T-helper 2 cell treated with Interferon-gamma antibody and Interleukin-4, amounts not matched to agents 5 μg/mL and 100 μg/mL, for 36 hours (primary cell): ENCODE results near the gene MND1.

ENCODE experiments used
- DNase-seq: peaks from one replicate; pipeline ENCODE4 v3.0.0; 2021; ENCODE audit warnings: low spot score
- H3K27ac Mint-ChIP-seq: one replicate; pipeline ENCODE4 v1.8.0; 2021; ENCODE audit warnings: mild to moderate bottlenecking, mixed read lengths
- H3K27me3 Mint-ChIP-seq: one replicate; pipeline ENCODE4 v1.8.0; 2021; ENCODE audit warnings: low read depth, mixed read lengths
- H3K36me3 Mint-ChIP-seq: one replicate; pipeline ENCODE4 v1.8.0; 2021; ENCODE audit warnings: low read depth, mixed read lengths
- H3K4me1 Mint-ChIP-seq: one replicate; pipeline ENCODE4 v1.8.0; 2021; ENCODE audit warnings: low read depth, mixed read lengths
- H3K4me3 Mint-ChIP-seq: one replicate; pipeline ENCODE4 v1.8.0; 2022; ENCODE audit warnings: mild to moderate bottlenecking, moderate library complexity, mixed read lengths
- H3K9me3 Mint-ChIP-seq: one replicate; pipeline ENCODE4 v1.8.0; 2021; ENCODE audit warnings: mixed read lengths

The MND1 gene

GRCh38 chr4:153366486-153366885 lies 22.0 kb downstream of the MND1 start:
- peaks cover 8% of the 10 kb centered on the region for H3K4me1 Mint-ChIP-seq
- H3K36me3 Mint-ChIP-seq = peaks cover 72% of the 10 kb centered on the region
- H3K9me3 Mint-ChIP-seq = no peaks in the 10 kb centered on the region
- H3K27ac Mint-ChIP-seq = no peak overlapping the region
- H3K4me3 Mint-ChIP-seq = no peak overlapping the region
- no peak for DNase-seq
- H3K27me3 Mint-ChIP-seq = no peaks in the 10 kb centered on the region

DNA sequence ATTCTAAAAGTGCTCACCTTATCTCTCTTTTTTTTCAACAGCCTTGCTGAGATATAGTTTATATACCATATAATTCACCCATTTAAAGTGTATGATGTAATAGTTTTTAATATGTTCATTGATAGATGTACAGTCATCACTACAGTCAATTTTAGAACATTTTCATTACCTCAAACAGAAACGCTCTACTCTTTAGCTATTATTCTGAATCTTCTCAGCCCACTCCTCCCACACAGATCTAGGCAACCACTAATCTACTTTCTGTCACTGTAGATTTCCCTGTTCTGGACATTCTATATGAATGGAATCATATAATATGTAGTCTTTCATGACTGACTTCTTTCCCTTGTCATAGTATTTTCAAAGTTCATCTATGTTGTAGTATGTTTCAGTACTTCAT lies 22.6 kb downstream of the MND1 start:
- peaks cover 75% of the 10 kb centered on the region for H3K36me3 Mint-ChIP-seq
- H3K4me3 Mint-ChIP-seq = no peak overlapping the region

GRCh38 chr4:153369021-153369420 lies 24.5 kb downstream of the MND1 start:
- H3K27me3 Mint-ChIP-seq = no peaks in the 10 kb centered on the region

More for the DNA sequence above, 22.6 kb downstream of the MND1 start:
- peaks cover 4% of the 10 kb centered on the region for H3K9me3 Mint-ChIP-seq
- no peak for DNase-seq
- H3K27me3 Mint-ChIP-seq = no peaks in the 10 kb centered on the region
- H3K4me1 Mint-ChIP-seq = peaks cover 8% of the 10 kb centered on the region
- no peak overlapping the region for H3K27ac Mint-ChIP-seq

GRCh38 chr4:153371701-153372234 lies 27.3 kb downstream of the MND1 start:
- H3K4me3 Mint-ChIP-seq = no peak overlapping the region
- H3K36me3 Mint-ChIP-seq = peaks cover 72% of the 10 kb centered on the region
- H3K27ac Mint-ChIP-seq = no peak overlapping the region
- H3K4me1 Mint-ChIP-seq = peaks cover 7% of the 10 kb centered on the region
- H3K27me3 Mint-ChIP-seq = no peaks in the 10 kb centered on the region
- peaks cover 10% of the 10 kb centered on the region for H3K9me3 Mint-ChIP-seq
- DNase-seq = no peak

More at GRCh38 chr4:153369021-153369420, 24.5 kb downstream of the MND1 start:
- H3K4me3 Mint-ChIP-seq = no peak overlapping the region
- peaks cover 75% of the 10 kb centered on the region for H3K36me3 Mint-ChIP-seq
- H3K9me3 Mint-ChIP-seq = peaks cover 10% of the 10 kb centered on the region
- H3K4me1 Mint-ChIP-seq = peaks cover 9% of the 10 kb centered on the region
- no peak for DNase-seq
- no peak overlapping the region for H3K27ac Mint-ChIP-seq

DNA sequence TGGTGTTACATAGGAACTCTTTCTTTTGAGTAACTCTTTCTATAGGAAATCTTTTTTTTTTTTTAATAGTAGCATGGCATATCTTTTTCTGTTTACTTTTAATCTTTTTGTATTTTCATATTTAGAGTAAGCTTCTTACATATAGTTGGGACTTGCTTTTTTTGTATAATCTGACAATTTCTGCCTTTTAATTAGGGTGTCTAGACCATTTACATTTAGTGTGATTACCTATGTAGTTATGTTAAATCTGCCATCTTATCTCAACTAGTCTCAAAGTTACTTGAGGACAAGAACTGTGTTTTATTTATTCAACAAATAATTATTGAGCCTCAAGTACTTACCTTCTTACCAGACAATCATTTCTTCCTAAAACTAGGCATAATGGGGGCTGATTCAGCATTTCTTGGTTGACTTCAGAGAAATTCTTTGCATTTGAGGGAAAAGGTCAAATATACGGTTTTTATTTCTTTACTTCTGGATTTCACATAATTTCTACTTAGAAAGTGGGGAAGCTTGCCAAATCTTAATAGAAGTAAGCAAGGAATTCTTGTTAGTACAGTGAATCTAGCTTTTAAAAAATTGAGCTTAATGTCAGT lies 28.6 kb downstream of the MND1 start:
- H3K36me3 Mint-ChIP-seq = peaks cover 59% of the 10 kb centered on the region
- DNase-seq = no peak
- peaks cover 5% of the 10 kb centered on the region for H3K4me1 Mint-ChIP-seq
- no peak overlapping the region for H3K4me3 Mint-ChIP-seq
- no peak overlapping the region for H3K27ac Mint-ChIP-seq
- H3K9me3 Mint-ChIP-seq = peaks cover 10% of the 10 kb centered on the region
- H3K27me3 Mint-ChIP-seq = no peaks in the 10 kb centered on the region

DNA sequence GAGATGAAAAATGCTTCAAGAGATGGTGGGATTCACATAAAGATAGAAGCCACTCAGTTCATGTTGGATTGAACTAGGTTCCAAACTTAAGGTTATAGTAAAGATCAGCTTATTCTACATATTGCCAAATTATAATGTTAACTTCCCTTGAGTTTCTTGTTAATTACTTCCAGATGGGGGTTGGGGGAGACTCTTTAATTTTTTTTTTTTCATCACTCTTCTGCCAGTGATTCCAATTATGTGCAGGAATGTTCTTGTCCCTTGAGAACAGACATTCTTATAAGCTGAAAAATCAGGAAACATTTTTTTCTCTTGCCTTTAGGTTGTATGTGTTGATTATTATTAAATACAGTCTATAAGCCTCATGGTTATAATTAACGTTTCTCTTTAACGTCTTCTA lies 30.0 kb downstream of the MND1 start:
- DNase-seq = no peak
- Mint-ChIP-seq H3K27ac (no peak overlapping the region), H3K4me1 (peaks cover 5% of the 10 kb centered on the region), H3K36me3 (peaks cover 53% of the 10 kb centered on the region), H3K4me3 (no peak overlapping the region), H3K27me3 (no peaks in the 10 kb centered on the region), H3K9me3 (peaks cover 10% of the 10 kb centered on the region)

DNA sequence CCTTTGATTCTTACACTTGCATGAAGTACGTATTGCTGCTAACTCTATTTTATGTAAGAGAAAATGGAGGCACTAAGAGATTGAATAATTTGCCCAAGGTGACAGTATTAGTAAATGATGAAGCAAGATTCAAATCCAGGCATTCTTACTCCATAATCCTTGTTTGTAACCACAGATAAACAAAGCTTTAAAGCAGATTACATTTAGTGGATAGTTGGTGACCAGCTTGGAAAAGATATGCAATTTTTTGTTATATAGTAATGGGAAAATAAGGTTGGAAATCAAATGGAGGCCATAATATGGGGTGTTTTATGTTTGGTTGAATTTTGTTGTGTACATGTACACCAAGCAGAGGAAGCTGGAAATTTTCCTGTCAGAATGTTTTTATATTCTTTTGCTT lies 30.8 kb downstream of the MND1 start:
- H3K27me3 Mint-ChIP-seq = no peaks in the 10 kb centered on the region
- peaks cover 48% of the 10 kb centered on the region for H3K36me3 Mint-ChIP-seq
- no peak overlapping the region for H3K4me3 Mint-ChIP-seq
- H3K4me1 Mint-ChIP-seq = peaks cover 5% of the 10 kb centered on the region
- no peak overlapping the region for H3K27ac Mint-ChIP-seq
- H3K9me3 Mint-ChIP-seq = peaks cover 10% of the 10 kb centered on the region
- DNase-seq = no peak

DNA sequence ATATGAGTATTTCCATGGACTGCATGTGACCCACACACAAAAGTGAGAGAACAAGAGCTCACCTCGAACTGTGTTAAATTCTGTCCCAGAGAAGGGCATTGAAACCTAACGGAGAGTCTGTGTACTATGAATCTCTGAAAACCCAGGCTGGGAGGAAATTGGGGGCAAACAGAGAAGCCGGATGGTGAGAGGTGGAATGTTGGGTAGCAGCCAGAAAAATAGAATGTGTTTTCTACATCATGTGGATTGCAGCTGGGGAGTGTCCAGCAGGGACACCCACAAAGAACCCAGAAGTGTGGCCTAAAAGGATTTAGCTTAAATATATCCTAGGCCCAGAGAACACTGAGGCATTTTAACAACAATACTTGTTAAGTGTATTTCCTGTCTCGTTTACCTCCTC lies 38.6 kb downstream of the MND1 start:
- Mint-ChIP-seq H3K27ac (no peak overlapping the region), H3K27me3 (no peaks in the 10 kb centered on the region), H3K4me1 (no peaks in the 10 kb centered on the region), H3K4me3 (no peak overlapping the region), H3K9me3 (no peaks in the 10 kb centered on the region), H3K36me3 (peaks cover 19% of the 10 kb centered on the region)
- DNase-seq = no peak

DNA sequence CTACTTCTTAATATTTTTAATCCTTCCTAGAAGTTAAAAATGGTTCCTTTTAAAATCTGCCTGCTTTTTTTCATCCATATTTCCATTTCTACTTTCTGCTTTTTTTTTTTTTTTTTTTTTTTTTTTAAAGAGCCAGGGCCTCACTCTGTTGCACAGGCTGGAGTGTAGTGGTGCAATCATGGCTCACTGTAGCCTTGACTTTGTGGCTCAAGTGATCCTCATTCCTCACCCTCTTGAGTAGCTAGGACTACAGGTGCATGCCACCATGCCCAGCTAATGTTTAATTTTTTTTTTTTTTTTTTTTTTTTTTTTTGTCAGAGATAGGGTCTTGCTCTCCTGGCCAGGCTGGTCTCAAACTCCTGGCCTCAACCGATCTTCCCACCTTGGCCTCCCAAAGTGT lies 39.7 kb downstream of the MND1 start:
- DNase-seq = no peak
- H3K4me3 Mint-ChIP-seq = no peak overlapping the region
- peaks cover 19% of the 10 kb centered on the region for H3K36me3 Mint-ChIP-seq
- no peaks in the 10 kb centered on the region for H3K4me1 Mint-ChIP-seq
- no peaks in the 10 kb centered on the region for H3K9me3 Mint-ChIP-seq
- H3K27me3 Mint-ChIP-seq = no peaks in the 10 kb centered on the region
- no peak overlapping the region for H3K27ac Mint-ChIP-seq

GRCh38 chr4:153385784-153386183 lies 41.3 kb downstream of the MND1 start:
- H3K4me3 Mint-ChIP-seq = no peak overlapping the region
- H3K36me3 Mint-ChIP-seq = peaks cover 20% of the 10 kb centered on the region

GRCh38 chr4:153387981-153388380 lies 43.5 kb downstream of the MND1 start:
- H3K4me3 Mint-ChIP-seq = no peak overlapping the region
- no peak overlapping the region for H3K27ac Mint-ChIP-seq
- H3K9me3 Mint-ChIP-seq = no peaks in the 10 kb centered on the region

More at GRCh38 chr4:153385784-153386183, 41.3 kb downstream of the MND1 start:
- Mint-ChIP-seq H3K9me3 (no peaks in the 10 kb centered on the region), H3K27ac (no peak overlapping the region), H3K27me3 (no peaks in the 10 kb centered on the region), H3K4me1 (no peaks in the 10 kb centered on the region)
- DNase-seq = no peak

DNA sequence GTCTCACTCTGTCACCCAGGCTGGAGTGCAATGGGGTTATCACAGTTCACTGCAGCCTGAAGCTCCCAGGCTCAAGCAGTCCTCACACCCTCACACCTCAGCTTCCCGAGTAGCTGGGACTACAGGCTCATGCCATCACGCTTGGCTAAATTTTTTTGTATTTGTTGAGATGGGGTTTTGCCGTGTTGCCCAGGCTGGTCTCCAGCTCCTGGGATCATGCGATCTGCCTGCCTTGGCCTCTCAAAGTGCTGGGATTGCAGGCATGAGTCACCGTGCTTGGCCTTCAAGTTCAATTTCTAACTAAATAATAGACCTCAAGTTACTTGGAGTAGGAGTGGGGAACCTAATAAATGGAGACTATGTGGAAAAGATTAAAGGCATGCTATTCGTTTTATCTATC lies 48.9 kb downstream of the MND1 start:
- Mint-ChIP-seq H3K36me3 (peaks cover 18% of the 10 kb centered on the region), H3K4me1 (peaks cover 6% of the 10 kb centered on the region), H3K27me3 (no peaks in the 10 kb centered on the region), H3K4me3 (no peak overlapping the region), H3K9me3 (no peaks in the 10 kb centered on the region), H3K27ac (no peak overlapping the region)
- DNase-seq = no peak

More at GRCh38 chr4:153387981-153388380, 43.5 kb downstream of the MND1 start:
- Mint-ChIP-seq H3K27me3 (no peaks in the 10 kb centered on the region), H3K4me1 (no peaks in the 10 kb centered on the region), H3K36me3 (peaks cover 25% of the 10 kb centered on the region)
- DNase-seq = no peak

GRCh38 chr4:153394945-153395344 lies 50.5 kb downstream of the MND1 start:
- Mint-ChIP-seq H3K4me1 (peaks cover 6% of the 10 kb centered on the region), H3K4me3 (no peak overlapping the region), H3K27me3 (no peaks in the 10 kb centered on the region), H3K9me3 (no peaks in the 10 kb centered on the region), H3K36me3 (peaks cover 18% of the 10 kb centered on the region), H3K27ac (no peak overlapping the region)
- DNase-seq = no peak

DNA sequence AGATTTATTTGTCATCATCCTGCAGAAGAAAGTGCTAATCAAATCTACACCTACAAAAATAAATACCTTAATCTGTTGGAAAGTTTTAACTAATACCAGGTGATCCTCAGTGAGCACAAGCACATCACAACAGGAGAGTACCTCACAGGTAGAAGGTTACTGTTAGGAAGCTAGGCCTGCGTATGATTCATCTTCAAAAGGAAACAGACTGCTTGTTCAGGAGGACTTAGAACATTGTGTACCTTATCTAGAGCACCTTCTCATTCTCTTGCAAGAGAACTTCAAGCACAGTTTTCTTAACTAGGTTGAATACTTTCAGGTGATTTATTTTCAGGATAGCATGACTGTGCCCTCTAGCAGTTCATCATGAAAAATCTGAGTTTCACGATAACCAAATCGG lies 54.2 kb downstream of the MND1 start:
- no peak for DNase-seq
- H3K4me3 Mint-ChIP-seq = no peak overlapping the region
- peaks cover 22% of the 10 kb centered on the region for H3K36me3 Mint-ChIP-seq
- no peaks in the 10 kb centered on the region for H3K9me3 Mint-ChIP-seq
- no peak overlapping the region for H3K27ac Mint-ChIP-seq
- H3K27me3 Mint-ChIP-seq = no peaks in the 10 kb centered on the region
- peaks cover 6% of the 10 kb centered on the region for H3K4me1 Mint-ChIP-seq

DNA sequence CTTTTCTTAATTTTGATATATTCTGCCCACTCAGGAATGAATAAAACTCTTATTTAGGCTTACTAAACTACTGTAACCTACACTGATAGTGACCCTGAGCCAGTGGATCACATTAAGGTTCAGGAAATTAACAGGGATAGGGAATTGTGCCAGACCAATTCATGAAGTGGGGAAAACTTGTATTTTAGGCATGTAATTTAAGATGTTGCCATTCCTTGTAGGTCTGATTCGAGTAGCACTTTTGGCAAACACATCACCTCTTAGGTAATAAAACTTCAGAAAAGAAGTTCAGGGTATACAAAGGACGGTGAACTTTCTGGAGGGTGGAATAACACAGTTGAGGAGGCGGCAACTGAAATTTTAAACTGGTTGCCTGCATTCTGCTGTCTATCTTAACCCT lies 54.9 kb downstream of the MND1 start:
- Mint-ChIP-seq H3K27ac (no peak overlapping the region), H3K27me3 (no peaks in the 10 kb centered on the region), H3K9me3 (no peaks in the 10 kb centered on the region), H3K36me3 (peaks cover 21% of the 10 kb centered on the region), H3K4me3 (no peak overlapping the region), H3K4me1 (peaks cover 6% of the 10 kb centered on the region)
- no peak for DNase-seq
